ENCODE data around the gene GBX2.

DNA sequence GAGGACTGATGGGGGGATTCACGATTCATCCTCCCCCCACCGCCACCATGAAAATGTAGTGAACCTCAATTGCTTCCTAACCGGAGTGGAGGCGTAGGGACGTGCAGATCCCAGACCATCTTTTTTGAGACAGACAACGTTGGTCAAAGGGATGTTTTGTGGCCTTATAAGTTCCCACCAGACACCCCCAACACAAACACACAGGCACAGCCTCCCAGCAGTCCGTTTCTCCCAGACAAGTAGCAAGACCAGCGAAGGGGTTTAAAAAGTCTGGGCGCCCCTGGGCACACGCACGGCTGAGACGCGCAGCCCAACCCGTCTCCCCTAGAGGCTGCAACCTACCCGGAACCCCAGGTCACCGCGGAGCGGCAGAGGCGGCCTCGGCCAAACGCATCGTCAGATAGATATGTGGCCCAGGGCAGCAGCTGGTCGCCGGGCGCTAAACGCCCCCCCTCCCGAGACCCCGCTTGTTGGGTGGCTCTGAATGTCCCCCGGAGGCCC is 1.3 kb downstream of the GBX2 start:
- no peak for TF ChIP-seq ZNF274 (IDR thresholded peaks at IDR 0.05; ENCODE audit: low read depth, low read length)
- TF ChIP-seq YY1 (IDR thresholded peaks at IDR 0.05; ENCODE audit: extremely low read depth, insufficient replicate concordance, low read depth, low read length) = no peak
- TF ChIP-seq, protein P1, sequence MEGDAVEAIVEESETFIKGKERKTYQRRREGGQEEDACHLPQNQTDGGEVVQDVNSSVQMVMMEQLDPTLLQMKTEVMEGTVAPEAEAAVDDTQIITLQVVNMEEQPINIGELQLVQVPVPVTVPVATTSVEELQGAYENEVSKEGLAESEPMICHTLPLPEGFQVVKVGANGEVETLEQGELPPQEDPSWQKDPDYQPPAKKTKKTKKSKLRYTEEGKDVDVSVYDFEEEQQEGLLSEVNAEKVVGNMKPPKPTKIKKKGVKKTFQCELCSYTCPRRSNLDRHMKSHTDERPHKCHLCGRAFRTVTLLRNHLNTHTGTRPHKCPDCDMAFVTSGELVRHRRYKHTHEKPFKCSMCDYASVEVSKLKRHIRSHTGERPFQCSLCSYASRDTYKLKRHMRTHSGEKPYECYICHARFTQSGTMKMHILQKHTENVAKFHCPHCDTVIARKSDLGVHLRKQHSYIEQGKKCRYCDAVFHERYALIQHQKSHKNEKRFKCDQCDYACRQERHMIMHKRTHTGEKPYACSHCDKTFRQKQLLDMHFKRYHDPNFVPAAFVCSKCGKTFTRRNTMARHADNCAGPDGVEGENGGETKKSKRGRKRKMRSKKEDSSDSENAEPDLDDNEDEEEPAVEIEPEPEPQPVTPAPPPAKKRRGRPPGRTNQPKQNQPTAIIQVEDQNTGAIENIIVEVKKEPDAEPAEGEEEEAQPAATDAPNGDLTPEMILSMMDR (IDR thresholded peaks at IDR 0.05 in 2 of 3, conservative IDR thresholded peaks at IDR 0.05 in 1 of 3; ENCODE audit: borderline replicate concordance in 1 of 3, insufficient read depth in 1 of 3, low read depth in 2 of 3, low read length in 2 of 3) = no peak
- TF ChIP-seq EZH2phosphoT487 (IDR thresholded peaks at IDR 0.05; ENCODE audit: borderline replicate concordance) = no peak
- TF ChIP-seq ELF1 (IDR thresholded peaks at IDR 0.05; ENCODE audit: borderline replicate concordance, low read depth) = no peak
- TF ChIP-seq, protein P2, sequence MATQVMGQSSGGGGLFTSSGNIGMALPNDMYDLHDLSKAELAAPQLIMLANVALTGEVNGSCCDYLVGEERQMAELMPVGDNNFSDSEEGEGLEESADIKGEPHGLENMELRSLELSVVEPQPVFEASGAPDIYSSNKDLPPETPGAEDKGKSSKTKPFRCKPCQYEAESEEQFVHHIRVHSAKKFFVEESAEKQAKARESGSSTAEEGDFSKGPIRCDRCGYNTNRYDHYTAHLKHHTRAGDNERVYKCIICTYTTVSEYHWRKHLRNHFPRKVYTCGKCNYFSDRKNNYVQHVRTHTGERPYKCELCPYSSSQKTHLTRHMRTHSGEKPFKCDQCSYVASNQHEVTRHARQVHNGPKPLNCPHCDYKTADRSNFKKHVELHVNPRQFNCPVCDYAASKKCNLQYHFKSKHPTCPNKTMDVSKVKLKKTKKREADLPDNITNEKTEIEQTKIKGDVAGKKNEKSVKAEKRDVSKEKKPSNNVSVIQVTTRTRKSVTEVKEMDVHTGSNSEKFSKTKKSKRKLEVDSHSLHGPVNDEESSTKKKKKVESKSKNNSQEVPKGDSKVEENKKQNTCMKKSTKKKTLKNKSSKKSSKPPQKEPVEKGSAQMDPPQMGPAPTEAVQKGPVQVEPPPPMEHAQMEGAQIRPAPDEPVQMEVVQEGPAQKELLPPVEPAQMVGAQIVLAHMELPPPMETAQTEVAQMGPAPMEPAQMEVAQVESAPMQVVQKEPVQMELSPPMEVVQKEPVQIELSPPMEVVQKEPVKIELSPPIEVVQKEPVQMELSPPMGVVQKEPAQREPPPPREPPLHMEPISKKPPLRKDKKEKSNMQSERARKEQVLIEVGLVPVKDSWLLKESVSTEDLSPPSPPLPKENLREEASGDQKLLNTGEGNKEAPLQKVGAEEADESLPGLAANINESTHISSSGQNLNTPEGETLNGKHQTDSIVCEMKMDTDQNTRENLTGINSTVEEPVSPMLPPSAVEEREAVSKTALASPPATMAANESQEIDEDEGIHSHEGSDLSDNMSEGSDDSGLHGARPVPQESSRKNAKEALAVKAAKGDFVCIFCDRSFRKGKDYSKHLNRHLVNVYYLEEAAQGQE (IDR thresholded peaks at IDR 0.05; ENCODE audit: low read depth) = no peak
- no peak for TF ChIP-seq POLR2A (IDR thresholded peaks at IDR 0.05; ENCODE audit: borderline replicate concordance, extremely low read depth, insufficient read depth, insufficient read length)
- no peak for TF ChIP-seq SP1 (IDR thresholded peaks at IDR 0.05; ENCODE audit: low read depth)
